Measurements from ENCODE around the gene IL1RL2.

GRCh38 chr2:102190430-102191107 is 3.7 kb downstream of the IL1RL2 start:
- TF ChIP-seq CTCF (conservative IDR thresholded peaks at IDR 0.05; ENCODE audit: low read depth, low read length), result no peak
- no peak for TF ChIP-seq EZH2 (IDR thresholded peaks at IDR 0.05; ENCODE audit: borderline replicate concordance, low read depth, low read length, poor library complexity, severe bottlenecking)
